NCI-H2107 (cell line): Measurements from ENCODE around the gene SIGLEC5.
A peak's percentile ranks its signal among the peaks of the same experiment; 100 is the strongest.
"Not testable (repeated sequence)": the region's sequence is repeated elsewhere in the genome, so short reads cannot be mapped to it uniquely, and the experiment has no call there.

ENCODE experiments used
- DNase-seq: peaks from one replicate; lab custom pipeline; 2025; lab: John Stamatoyannopoulos, UW

The SIGLEC5 gene

DNA sequence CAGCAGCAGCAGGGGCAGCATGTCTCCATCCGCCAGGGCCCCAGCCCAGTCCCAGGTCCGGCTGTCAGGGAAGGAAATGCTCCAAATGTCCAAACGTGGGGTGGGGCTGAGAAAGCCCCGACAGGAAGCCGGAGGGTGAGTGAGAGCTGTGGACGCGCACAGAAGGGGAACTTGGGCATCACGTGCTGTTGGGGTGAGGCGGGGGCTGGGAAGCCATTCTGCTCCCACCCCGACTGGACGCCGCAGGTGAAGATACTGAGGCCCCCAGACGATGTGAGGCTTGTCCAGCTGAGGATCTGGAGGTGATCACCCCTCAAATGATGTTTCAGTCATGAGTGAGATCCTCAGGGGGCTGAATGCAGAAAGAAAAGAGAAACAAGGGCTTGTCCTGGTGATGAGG, at the start of gene SIGLEC5:
SIGLEC5 (minus strand) TSS at position 87 of the 400 bp plus-strand sequence; CDS start at position 21, 66 bp downstream.
- not testable (repeated sequence) for DNase-seq

DNA sequence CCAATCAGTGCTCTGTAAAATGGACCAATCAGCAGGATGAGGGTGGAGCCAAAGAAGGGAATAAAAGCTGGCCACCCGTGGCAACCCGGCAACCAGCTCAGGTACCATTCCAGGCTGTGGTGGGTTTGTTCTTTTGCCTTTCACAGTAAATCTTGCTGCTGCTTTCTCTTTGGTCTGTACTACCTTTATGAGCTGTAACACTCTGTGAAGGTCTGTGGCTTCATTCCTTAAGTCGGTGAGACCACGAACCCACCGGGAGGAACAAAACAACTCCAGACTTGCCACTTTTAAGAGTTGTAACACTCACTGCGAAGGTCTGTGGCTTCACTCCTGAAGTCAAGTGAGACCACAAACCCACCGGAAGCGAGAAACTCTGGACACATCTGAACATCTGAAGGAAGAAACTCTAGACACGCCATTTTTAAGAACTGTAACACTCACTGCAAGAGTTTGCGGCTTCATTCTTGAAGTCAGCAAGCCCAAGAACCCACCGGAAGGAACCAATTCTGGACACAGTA, 46.4 kb upstream of the SIGLEC5 start:
- DNase-seq: no peak

GRCh38 chr19:51675911-51676565, 45.8 kb upstream of the SIGLEC5 start:
- not testable (repeated sequence) for DNase-seq

GRCh38 chr19:51668216-51668615, 38.0 kb upstream of the SIGLEC5 start:
- DNase-seq: no peak

DNA sequence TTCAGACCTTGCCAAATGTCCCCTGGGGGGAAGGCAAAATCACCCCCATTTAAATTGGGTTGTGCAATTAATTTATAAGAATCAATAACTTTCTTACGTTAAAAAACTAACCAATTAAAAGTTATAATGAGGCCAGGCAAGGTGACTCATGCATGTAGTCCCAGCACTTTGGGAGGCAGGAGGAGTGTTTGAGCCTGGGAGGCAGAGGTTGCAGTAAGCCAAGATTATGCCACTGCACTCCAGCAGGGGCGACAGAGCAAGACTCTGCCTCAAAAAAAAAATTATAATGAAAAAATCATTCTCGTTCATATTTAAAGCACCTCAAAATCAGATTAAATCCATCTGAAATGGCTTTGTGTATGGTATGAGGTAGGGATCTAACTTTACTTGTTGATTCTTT, 34.8 kb upstream of the SIGLEC5 start:
- DNase-seq: no peak

DNA sequence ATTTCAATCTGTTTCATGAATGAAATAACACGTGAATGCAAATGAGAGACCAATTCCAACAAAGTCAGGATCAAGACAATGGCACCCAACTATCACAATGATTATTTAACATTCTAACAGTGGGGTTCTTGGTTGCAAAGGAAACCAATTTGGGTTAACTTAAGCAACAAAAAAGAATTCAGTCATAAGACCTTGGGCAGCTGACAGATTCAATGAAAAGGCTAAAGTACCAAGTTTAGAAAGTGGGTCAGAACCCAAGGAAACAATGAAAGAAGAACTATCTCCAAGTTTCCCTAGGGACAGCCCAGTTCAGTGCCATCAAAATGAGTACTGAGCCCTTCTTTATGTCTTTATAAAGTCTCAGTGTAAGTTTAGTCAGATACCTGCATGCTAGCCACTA, 33.9 kb upstream of the SIGLEC5 start:
- DNase-seq: no peak

DNA sequence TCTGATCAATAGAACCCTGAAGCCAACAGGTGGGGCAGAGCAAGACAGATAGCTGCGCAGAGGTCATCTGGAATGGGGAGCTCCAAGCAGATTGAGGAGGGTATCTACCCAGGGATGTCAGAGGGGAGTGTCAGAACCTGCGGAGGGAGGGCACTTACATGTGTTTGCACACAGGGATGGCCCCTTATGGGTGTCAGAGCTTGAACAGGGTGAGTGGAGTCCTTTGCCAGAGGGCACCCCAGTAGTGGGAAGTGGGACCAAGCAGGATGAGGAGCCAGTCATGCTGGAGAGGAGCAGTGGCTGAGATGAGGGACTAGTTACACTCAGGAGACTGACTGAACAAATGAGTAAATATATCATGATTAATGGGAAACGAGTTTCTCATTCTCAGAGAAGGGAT, 33.4 kb upstream of the SIGLEC5 start:
- no peak for DNase-seq

- peak; percentile 45 for DNase-seq
These were observed 30.9 kb upstream of the SIGLEC5 start for GRCh38 chr19:51660975-51661600.

DNA sequence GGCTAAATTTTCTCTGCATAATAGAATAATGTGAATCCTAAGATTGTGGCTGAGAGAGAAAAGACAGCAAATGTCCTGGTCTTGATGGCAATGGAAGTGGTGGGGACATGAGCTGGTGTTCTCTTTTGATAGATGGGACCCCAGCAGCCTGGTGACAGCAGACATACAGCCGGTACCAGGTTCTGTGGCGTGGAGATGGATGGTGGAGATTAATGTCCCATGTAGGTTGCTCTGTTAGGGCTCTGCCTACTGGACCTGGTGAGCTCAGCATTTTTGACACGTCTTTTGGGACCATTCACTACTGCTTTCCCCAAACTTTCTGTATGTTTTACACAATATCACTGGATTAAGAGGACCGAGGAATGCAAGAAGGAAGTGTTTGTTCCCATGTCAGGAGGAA, 24.6 kb upstream of the SIGLEC5 start:
- no peak for DNase-seq

DNA sequence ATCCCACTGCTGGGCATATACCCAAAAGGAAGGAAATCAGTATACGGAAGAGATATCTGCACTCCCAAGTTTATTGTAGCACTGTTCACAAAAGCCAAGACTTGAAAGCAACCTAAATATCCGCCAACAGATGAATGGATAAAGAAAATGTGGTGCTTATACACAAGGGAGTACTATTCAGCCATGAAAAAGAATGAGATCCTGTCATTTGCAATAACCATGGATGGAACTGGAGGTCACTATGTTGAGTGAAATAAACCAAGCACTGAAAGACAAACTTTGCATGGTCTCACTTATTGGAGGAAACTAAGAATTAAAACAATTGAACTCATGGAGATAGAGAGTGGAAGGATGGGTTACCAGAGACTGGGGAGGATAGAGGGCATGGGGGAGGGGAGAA, 23.0 kb upstream of the SIGLEC5 start:
- DNase-seq: no peak

GRCh38 chr19:51652266-51652665, 22.1 kb upstream of the SIGLEC5 start:
- no peak for DNase-seq

- no peak for DNase-seq
These were observed 21.1 kb upstream of the SIGLEC5 start for GRCh38 chr19:51651216-51651846.

GRCh38 chr19:51647318-51647717, 17.1 kb upstream of the SIGLEC5 start:
- DNase-seq: no peak

DNA sequence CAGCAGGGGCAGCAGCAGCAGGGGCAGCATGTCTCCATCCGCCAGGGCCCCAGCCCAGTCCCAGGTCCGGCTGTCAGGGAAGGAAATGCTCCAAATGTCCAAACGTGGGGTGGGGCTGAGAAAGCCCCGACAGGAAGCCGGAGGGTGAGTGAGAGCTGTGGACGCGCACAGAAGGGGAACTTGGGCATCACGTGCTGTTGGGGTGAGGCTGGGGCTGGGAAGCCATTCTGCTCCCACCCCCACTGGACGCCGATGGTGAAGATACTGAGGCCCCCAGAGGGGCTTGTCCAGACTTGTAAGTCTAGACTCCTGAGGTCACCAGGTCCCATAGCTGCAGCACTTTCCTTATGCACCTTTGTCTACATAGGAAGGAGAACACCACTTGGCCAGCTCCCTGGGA, 16.5 kb upstream of the SIGLEC5 start, which contains the start of gene SIGLEC14:
SIGLEC14 (minus strand) TSS at position 96 of the 400 bp plus-strand sequence; CDS start at position 30, 66 bp downstream.
- DNase-seq: not testable (repeated sequence)

GRCh38 chr19:51644636-51645271, 14.6 kb upstream of the SIGLEC5 start:
- no peak for DNase-seq

GRCh38 chr19:51641648-51642047, 11.4 kb upstream of the SIGLEC5 start:
- no peak for DNase-seq

DNA sequence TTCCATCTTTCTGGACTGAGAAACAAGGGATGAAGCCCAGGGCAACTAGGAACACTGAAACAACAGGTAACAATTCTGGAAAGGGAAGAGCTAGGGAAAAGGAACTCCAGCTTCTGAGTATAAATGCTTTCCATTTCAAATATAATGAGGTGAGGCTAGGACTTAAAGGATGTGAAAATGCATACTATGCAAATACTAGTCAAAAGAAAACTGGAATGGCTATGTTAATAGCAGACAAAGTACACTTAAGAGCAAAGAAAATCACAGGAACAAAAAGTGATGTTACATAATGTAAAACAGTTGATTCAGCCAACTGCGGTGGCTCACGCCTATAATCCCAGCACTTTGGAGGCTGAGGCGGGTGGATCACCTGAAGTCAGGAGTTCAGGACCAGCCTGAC, 10.2 kb upstream of the SIGLEC5 start:
- no peak for DNase-seq

DNA sequence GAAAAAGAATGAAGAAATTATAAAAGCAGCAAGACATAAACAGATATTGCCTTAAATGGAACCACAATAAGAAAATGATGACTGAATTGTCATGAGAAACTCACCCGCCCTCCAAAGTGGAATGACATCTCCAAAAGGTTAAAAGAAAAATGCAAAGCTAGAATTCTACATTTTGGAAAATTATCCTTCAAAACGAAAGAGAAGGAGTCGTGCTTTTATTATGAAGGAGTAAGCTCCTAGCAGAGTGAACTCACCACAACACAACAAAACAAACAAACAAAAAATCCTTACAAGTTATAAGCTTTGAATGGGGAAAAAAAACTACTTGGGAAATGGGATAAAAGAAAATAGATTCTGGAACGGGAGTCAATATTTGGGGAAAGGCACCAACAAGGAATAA, 9.7 kb upstream of the SIGLEC5 start:
- DNase-seq: no peak

DNA sequence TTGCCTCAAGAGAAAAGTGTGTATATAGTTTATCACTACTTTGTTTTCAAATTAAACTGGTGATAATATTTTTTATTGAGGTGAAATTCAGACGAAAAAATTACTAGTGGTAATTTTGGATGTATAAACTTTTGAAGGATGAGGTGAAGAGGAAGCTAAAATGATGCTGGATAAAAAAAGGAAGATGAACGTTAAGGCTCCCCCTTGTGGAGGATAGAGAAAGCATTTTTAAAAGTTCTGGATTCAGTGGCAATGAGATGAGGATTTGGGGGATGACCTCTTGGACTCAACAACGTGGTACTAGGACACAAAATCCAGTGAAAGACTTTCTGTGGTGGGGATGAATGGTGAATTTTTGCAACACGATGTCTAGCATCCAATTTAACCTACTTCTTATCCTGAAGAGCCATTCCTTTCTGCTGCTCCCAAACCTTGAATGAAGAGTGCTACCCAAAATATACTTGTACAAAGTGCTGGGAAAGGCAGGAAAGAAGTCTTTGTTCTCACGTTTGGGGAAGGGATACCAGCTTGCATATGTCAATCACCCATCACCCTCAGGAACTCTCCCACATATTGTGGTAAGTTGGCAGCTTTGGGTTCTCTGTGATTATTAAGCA, 7.3 kb upstream of the SIGLEC5 start:
- no peak for DNase-seq

DNA sequence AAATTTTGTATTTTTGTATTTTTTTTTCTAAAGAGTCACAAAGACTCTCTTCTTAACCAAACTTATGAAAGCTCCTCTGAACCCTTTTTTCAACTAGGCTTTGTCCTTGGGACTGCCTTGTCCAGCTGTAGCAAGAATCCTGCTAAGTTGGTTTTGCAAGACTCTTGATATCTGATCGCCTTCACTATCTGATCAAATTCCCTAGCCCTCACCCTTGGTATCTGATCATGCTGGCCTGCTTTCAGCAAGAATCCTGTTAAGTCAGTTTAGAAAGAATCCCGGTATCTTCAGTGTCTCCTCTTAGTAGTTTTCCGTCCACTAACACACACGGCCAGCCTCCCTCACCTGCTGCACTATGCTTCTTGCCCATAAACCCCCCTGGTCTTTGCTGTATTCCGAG, 1.9 kb upstream of the SIGLEC5 start:
- no peak for DNase-seq

- DNase-seq: no peak
These were observed 1.9 kb downstream of the SIGLEC5 start for GRCh38 chr19:51628153-51628939.
